Endothelial cell of umbilical vein (primary cell): Measurements from ENCODE around the gene ACSM2A. TPM values are rescaled to one million over a fixed set of nuclear protein-coding genes. Genes with fewer than 3 reads are reported as not detected.

Source experiments
- BruUV-seq: library from RNA; stranded (reverse); fragments of 400-500 nt; replicated peaks from 2 replicates; lab custom pipeline; 2021; lab: Mats Ljungman, UMichigan
- CTCF ChIA-PET: fragments of 300-600, 350-600 bp; sonication (Branson Sonifier 250); formaldehyde crosslinking; loops from one replicate; lab custom pipeline; 2021; ENCODE audit warnings: antibody characterized with exemption, inconsistent platforms; lab: Charles Lee
- POLR2A ChIA-PET: fragments of 300-600, 350-600 bp; sonication (Branson Sonifier 250); formaldehyde crosslinking; loops from one replicate; lab custom pipeline; 2021; ENCODE audit warnings: antibody characterized with exemption, inconsistent platforms; lab: Charles Lee
- DNase-seq: peaks from one replicate; pipeline ENCODE4 v3.0.0-alpha.2; 2011; ENCODE audit warnings: low read depth, low spot score
- FAIRE-seq: peaks from 2 replicates; lab custom pipeline; 2011; peaks lifted over from hg19 to GRCh38; lab: Jason Lieb, UNC
- H2AFZ ChIP-seq: 2 replicates; pipeline ENCODE4 v1.6.0; 2012; ENCODE audit warnings: low read depth, low read length, control low read depth, inconsistent platforms
- H3K27ac ChIP-seq: 2 replicates; pipeline ENCODE4 v1.5.1; 2011; ENCODE audit warnings: low read depth, mild to moderate bottlenecking, control low read depth, low read length, moderate library complexity; ENCODE audit not compliant: insufficient read depth
- H3K27me3 ChIP-seq, 2 experiments: 2 replicates each; pipeline versions ENCODE4 v1.6.0 to v1.6.1; 2011; ENCODE audit warnings: low read length in 2 of 2, mixed read lengths in 1 of 2; ENCODE audit not compliant: control insufficient read depth in 2 of 2, insufficient read depth in 2 of 2
- H3K36me3 ChIP-seq, 2 experiments: 2 replicates in 1 of 2; 3 replicates in 1 of 2; pipeline ENCODE4 v1.5.1; 2011; ENCODE audit warnings: low read length in 2 of 2, mild to moderate bottlenecking in 1 of 2, moderate library complexity in 1 of 2; ENCODE audit not compliant: control insufficient read depth in 2 of 2, insufficient read depth in 2 of 2; ENCODE audit errors: extremely low read depth in 1 of 2
- H3K4me1 ChIP-seq: 3 replicates; pipeline ENCODE4 v1.5.1; 2011; ENCODE audit warnings: mild to moderate bottlenecking, low read length; ENCODE audit not compliant: control insufficient read depth, insufficient read depth; ENCODE audit errors: extremely low read depth
- H3K4me2 ChIP-seq: 2 replicates; pipeline ENCODE4 v1.6.1; 2011; ENCODE audit warnings: low read length, control low read depth, mixed read lengths; ENCODE audit not compliant: insufficient read depth
- H3K4me3 ChIP-seq, 3 experiments: fragments of 200-600 bp in 1 of 3; sonication (generic), shearing (Covaris generic) in 1 of 3; replicated peaks in 1 of 3; 2 replicates each; pipeline ENCODE4 v1.5.1; 2011 to 2016; ENCODE audit warnings: control low read depth in 3 of 3, low read length in 3 of 3, mild to moderate bottlenecking in 2 of 3, inconsistent platforms in 1 of 3, low read depth in 1 of 3, moderate library complexity in 1 of 3; ENCODE audit not compliant: insufficient read depth in 1 of 3
- H3K79me2 ChIP-seq: 2 replicates; pipeline ENCODE4 v1.6.0; 2012; ENCODE audit warnings: low read length, inconsistent platforms; ENCODE audit not compliant: control insufficient read depth, insufficient read depth
- H3K9ac ChIP-seq: replicated peaks from 2 replicates; pipeline ENCODE3; 2011; ENCODE audit warnings: low read length, control low read depth; ENCODE audit not compliant: insufficient read depth; ENCODE audit errors: extremely low read depth
- H3K9me1 ChIP-seq: replicated peaks from 3 replicates; pipeline ENCODE4 v1.6.0; 2011; ENCODE audit warnings: mild to moderate bottlenecking, low read length; ENCODE audit not compliant: control insufficient read depth, insufficient read depth; ENCODE audit errors: extremely low read depth
- H3K9me3 ChIP-seq: replicated peaks from 2 replicates; pipeline ENCODE4 v1.5.1; 2012; ENCODE audit warnings: low read length, inconsistent platforms; ENCODE audit not compliant: control insufficient read depth, insufficient read depth
- H4K20me1 ChIP-seq: replicated peaks from 2 replicates; pipeline ENCODE3; 2011; ENCODE audit warnings: mild to moderate bottlenecking, low read length; ENCODE audit not compliant: control insufficient read depth, insufficient read depth; ENCODE audit errors: extremely low read depth
- EZH2 ChIP-seq: IDR thresholded peaks from 2 replicates; pipeline ENCODE4 v1.6.1; 2012; ENCODE audit warnings: borderline replicate concordance, low read depth, mild to moderate bottlenecking, moderate library complexity, low read length, inconsistent platforms; ENCODE audit not compliant: severe bottlenecking
- FOS ChIP-seq: IDR thresholded peaks from 2 replicates; pipeline ENCODE4 v1.6.1; 2011; ENCODE audit warnings: mild to moderate bottlenecking, low read length, moderate library complexity, borderline replicate concordance; ENCODE audit not compliant: insufficient read depth
- GATA2 ChIP-seq: IDR thresholded peaks from 2 replicates; pipeline ENCODE4 v1.7.0; 2011; ENCODE audit warnings: low read depth, mild to moderate bottlenecking, moderate library complexity, mixed read lengths, low read length; ENCODE audit not compliant: insufficient read length, insufficient read depth
- JUN ChIP-seq: IDR thresholded peaks from 2 replicates; pipeline ENCODE4 v1.6.1; 2011; ENCODE audit warnings: borderline replicate concordance, low read depth; ENCODE audit not compliant: insufficient read length, insufficient read depth
- MYC ChIP-seq: IDR thresholded peaks from one replicate; pipeline ENCODE4 v1.6.1; 2011; ENCODE audit warnings: mild to moderate bottlenecking, low read depth, low read length
- POLR2A ChIP-seq: IDR thresholded peaks from 2 replicates; pipeline ENCODE4 v1.6.1; 2012; ENCODE audit warnings: low read depth, mild to moderate bottlenecking, control low read depth, low read length
- POLR2AphosphoS5 ChIP-seq: IDR thresholded peaks from 2 replicates; pipeline ENCODE4 v1.6.1; 2012; ENCODE audit warnings: low read depth, mild to moderate bottlenecking, control low read depth, low read length, moderate library complexity; ENCODE audit not compliant: insufficient read depth
- dilution Hi-C: fragments of 300-500 bp; cut with MboI; formaldehyde crosslinking; loops from one replicate; pipeline ENCODE4 v1.15.0; 2019; ENCODE audit warnings: low sequenced_read_pairs; ENCODE audit not compliant: extremely low pct_ligation_motif_present
- intact Hi-C: fragments of 100-400 bp; cut with micrococcal nuclease; formaldehyde crosslinking; loops from one replicate; pipeline ENCODE4 v1.10.0; 2022
- polyA plus RNA-seq, 4 experiments: library from polyadenylated mRNA; depleted of rRNA in 3 of 4; stranded (reverse) in 3 of 4; unstranded in 1 of 4; fragments of >200 nt; gene quantifications; 2 replicates each; pipeline versions ENCODE4 v1.2.1 to v1.2.3, GENCODE V29; 2011 to 2012; ENCODE audit warnings: missing spikeins in 1 of 4
- total RNA-seq: library from RNA; stranded (reverse); gene quantifications from 2 replicates; pipeline ENCODE4 v1.2.3, GENCODE V29; 2021
- TF ChIP-seq, protein P1 (sequence below): IDR thresholded peaks from 2 replicates; pipeline ENCODE4 v1.6.1; 2011; ENCODE audit not compliant: insufficient read depth, insufficient read length
- TF ChIP-seq, protein P2 (sequence below), 2 donors: IDR thresholded peaks; 1 replicate in 1 of 2; 2 replicates in 1 of 2; pipeline ENCODE4 v1.5.1; 2011; ENCODE audit warnings: low read length in 2 of 2, mild to moderate bottlenecking in 2 of 2, moderate library complexity in 2 of 2, control low read depth in 1 of 2, inconsistent platforms in 1 of 2, low read depth in 1 of 2; ENCODE audit not compliant: insufficient read depth in 1 of 2; ENCODE audit errors: extremely low read depth in 1 of 2

Gene ACSM2A
- total and polyA plus RNA-seq, 2 donors (not counting 3 experiments of a cell fraction or from before 2014, with no cell fraction given): 0.03 TPM; not detected in 1

DNA sequence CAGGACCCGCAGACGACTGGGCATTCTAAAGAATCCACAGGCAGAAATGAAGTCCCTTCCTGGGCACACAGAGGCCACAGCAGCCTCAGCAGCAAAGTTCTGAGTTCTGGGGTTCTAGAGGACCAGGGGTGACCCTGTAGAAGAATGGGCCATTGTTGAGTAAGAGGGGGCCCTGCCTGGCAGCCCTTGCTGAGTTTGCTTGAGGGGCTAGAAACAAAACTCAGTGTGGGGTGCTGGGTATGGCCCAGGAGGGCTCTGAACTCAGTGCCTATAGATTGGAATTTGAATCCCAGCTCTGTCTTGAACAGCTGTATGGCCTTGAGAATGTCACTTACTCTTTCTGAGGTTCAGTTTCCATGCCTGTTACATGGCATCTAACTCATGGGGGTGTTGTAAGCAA lies 46.7 kb upstream of the ACSM2A start, which contains the start of gene PDILT:
Gene PDILT, minus strand, starts transcription at position 101 of the 400 bp plus-strand sequence. CDS start 5,437 bp downstream, outside the sequence.
- TF ChIP-seq, protein P1, sequence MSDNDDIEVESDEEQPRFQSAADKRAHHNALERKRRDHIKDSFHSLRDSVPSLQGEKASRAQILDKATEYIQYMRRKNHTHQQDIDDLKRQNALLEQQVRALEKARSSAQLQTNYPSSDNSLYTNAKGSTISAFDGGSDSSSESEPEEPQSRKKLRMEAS: no peak
- TF ChIP-seq POLR2A (no peak), POLR2AphosphoS5 (no peak), JUN (no peak), GATA2 (no peak), EZH2 (no peak), MYC (no peak), FOS (no peak)
- TF ChIP-seq, protein P2, sequence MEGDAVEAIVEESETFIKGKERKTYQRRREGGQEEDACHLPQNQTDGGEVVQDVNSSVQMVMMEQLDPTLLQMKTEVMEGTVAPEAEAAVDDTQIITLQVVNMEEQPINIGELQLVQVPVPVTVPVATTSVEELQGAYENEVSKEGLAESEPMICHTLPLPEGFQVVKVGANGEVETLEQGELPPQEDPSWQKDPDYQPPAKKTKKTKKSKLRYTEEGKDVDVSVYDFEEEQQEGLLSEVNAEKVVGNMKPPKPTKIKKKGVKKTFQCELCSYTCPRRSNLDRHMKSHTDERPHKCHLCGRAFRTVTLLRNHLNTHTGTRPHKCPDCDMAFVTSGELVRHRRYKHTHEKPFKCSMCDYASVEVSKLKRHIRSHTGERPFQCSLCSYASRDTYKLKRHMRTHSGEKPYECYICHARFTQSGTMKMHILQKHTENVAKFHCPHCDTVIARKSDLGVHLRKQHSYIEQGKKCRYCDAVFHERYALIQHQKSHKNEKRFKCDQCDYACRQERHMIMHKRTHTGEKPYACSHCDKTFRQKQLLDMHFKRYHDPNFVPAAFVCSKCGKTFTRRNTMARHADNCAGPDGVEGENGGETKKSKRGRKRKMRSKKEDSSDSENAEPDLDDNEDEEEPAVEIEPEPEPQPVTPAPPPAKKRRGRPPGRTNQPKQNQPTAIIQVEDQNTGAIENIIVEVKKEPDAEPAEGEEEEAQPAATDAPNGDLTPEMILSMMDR (IDR thresholded peaks at IDR 0.05; ENCODE audit: extremely low read depth in 1 of 2, insufficient read depth in 1 of 2, low read depth in 1 of 2, low read length in 2 of 2): no peak
- intact Hi-C loops (no loop called here), dilution Hi-C loops (no loop called here)
- Histone ChIP-seq H3K4me1 (no peaks in the 10 kb centered on the region), H3K27ac (no peak within 1 kb of the TSS), H3K79me2 (no peaks in the 10 kb centered on the region), H2AFZ (no peak within 1 kb of the TSS), H3K9me1 (no peaks in the 10 kb centered on the region), H3K4me2 (no peak within 1 kb of the TSS), H3K36me3 (no peaks in the 10 kb centered on the region), H3K27me3 (no peaks in the 10 kb centered on the region), H4K20me1 (no peaks in the 10 kb centered on the region), H3K9ac (no peak within 1 kb of the TSS), H3K9me3 (no peaks in the 10 kb centered on the region), H3K4me3 (no peak within 1 kb of the TSS)
- POLR2A ChIA-PET: no interaction called here
- no TSS peak for BruUV-seq
- CTCF ChIA-PET: no interaction called here
- no peak for DNase-seq
- no peak for FAIRE-seq
